Hepatocyte (in vitro differentiated cells): ENCODE data around the gene HIPK3.

ENCODE experiments used
- EZH2 ChIP-seq: fragments of 200-600 bp; sonication (generic); IDR thresholded peaks from 2 replicates; pipeline ENCODE4 v1.6.1; 2016; ENCODE audit warnings: antibody characterized with exemption, mild to moderate bottlenecking, borderline replicate concordance
- EZH2phosphoT487 ChIP-seq: fragments of 200-600 bp; sonication (generic); IDR thresholded peaks from one replicate; pipeline ENCODE4 v1.6.1; 2018; ENCODE audit warnings: antibody characterized with exemption, mild to moderate bottlenecking, low read depth, moderate library complexity; ENCODE audit not compliant: unreplicated experiment, severe bottlenecking
- TF ChIP-seq, protein P1 (sequence below): fragments of 200-600 bp; sonication (generic); IDR thresholded peaks from 2 replicates; pipeline ENCODE4 v1.5.1; 2016; ENCODE audit warnings: antibody characterized with exemption, mild to moderate bottlenecking; ENCODE audit not compliant: poor library complexity

DNA sequence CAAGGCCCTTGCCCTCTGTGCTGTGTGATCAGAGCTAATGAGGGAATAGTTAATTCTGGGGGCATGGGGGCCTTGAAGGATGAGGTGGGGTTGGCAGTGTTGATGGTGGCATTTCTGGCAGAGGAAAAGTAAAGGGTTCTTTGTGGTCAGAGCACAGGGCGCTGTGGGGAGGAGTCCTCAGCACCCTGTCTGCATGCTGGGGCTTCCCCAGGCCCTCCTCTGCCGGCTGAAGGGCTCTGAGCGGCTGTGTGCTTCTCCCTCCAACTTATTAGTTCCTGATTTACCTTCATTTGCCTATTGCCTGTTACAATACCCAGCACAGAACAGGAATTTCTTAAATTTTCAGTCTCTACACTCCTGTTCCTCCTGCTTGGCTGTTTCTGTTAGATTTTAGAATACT lies 122.8 kb downstream of the HIPK3 start:
- TF ChIP-seq EZH2: no peak
- TF ChIP-seq, protein P1, sequence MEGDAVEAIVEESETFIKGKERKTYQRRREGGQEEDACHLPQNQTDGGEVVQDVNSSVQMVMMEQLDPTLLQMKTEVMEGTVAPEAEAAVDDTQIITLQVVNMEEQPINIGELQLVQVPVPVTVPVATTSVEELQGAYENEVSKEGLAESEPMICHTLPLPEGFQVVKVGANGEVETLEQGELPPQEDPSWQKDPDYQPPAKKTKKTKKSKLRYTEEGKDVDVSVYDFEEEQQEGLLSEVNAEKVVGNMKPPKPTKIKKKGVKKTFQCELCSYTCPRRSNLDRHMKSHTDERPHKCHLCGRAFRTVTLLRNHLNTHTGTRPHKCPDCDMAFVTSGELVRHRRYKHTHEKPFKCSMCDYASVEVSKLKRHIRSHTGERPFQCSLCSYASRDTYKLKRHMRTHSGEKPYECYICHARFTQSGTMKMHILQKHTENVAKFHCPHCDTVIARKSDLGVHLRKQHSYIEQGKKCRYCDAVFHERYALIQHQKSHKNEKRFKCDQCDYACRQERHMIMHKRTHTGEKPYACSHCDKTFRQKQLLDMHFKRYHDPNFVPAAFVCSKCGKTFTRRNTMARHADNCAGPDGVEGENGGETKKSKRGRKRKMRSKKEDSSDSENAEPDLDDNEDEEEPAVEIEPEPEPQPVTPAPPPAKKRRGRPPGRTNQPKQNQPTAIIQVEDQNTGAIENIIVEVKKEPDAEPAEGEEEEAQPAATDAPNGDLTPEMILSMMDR: no peak
- TF ChIP-seq EZH2phosphoT487: no peak
